GM20000 (cell line): ENCODE data around the gene NTMT1.

Experiments
- DNase-seq: peaks from one replicate; pipeline ENCODE4 v3.0.0; 2012; ENCODE audit warnings: low spot score
- TF ChIP-seq, protein P1 (sequence below): IDR thresholded peaks from 2 replicates; pipeline ENCODE4 v1.5.1; 2012; ENCODE audit warnings: mild to moderate bottlenecking, control low read depth; ENCODE audit errors: extremely low read depth, missing control alignments

The NTMT1 gene

GRCh38 chr9:129626625-129627284 is 792 bp downstream of the NTMT1 start:
- DNase-seq: no peak

DNA sequence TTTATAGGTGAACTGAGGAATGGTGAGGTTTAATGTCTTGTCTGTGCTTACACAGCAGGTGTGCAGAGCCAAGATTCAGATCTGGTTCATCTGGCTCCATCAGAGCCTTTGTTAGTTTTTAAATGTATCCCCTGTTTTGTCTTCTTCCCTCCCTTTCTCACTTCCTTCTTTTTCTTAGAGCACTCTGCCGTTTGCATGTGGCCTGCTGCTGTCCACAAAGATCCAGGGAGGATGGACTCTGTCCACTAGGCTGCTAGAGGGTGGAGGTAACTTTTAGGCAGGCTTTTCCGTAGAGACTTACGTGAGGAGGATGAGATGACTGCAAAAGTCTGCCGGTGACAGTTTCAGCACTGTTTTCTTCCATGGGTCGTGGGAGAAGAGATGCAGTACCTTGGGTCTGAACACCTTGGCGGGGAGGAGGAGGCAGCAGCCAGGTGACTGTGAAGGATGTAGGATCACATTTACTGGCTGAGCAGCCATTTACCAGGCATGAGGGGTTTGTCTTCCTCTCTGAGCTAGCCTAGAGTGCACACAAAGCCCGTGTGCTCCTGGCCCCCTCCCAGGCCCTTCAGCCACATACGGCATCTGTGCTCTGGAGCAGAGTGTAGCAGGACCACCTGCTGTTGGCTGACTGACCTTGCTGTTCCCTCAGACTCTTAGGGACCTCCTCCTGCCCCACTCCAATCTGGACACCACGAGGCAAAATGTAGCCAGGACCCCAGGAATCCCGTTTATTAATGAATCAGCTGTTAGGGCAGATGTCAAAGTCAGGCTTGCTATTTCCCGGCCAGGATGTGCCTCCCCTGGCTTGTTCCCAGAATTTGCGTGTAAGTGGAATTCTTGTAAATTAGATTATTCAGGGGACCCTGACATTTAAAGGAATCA is 1.8 kb downstream of the NTMT1 start:
- DNase-seq: no peak
- TF ChIP-seq, protein P1, sequence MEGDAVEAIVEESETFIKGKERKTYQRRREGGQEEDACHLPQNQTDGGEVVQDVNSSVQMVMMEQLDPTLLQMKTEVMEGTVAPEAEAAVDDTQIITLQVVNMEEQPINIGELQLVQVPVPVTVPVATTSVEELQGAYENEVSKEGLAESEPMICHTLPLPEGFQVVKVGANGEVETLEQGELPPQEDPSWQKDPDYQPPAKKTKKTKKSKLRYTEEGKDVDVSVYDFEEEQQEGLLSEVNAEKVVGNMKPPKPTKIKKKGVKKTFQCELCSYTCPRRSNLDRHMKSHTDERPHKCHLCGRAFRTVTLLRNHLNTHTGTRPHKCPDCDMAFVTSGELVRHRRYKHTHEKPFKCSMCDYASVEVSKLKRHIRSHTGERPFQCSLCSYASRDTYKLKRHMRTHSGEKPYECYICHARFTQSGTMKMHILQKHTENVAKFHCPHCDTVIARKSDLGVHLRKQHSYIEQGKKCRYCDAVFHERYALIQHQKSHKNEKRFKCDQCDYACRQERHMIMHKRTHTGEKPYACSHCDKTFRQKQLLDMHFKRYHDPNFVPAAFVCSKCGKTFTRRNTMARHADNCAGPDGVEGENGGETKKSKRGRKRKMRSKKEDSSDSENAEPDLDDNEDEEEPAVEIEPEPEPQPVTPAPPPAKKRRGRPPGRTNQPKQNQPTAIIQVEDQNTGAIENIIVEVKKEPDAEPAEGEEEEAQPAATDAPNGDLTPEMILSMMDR: no peak

More at GRCh38 chr9:129626625-129627284, 792 bp downstream of the NTMT1 start:
- TF ChIP-seq, protein P1: no peak

- DNase-seq: no peak
- TF ChIP-seq, protein P1: no peak
These were observed 2.7 kb downstream of the NTMT1 start for GRCh38 chr9:129628709-129629108.

- TF ChIP-seq, protein P1: no peak
- DNase-seq: no peak
These were observed 3.4 kb downstream of the NTMT1 start for GRCh38 chr9:129629251-129629820.

- TF ChIP-seq, protein P1: no peak
- DNase-seq: no peak
These were observed 5.2 kb downstream of the NTMT1 start for GRCh38 chr9:129630967-129631673.

- TF ChIP-seq, protein P1: no peak
- DNase-seq: no peak
These were observed 5.7 kb downstream of the NTMT1 start for GRCh38 chr9:129631674-129632129.

- DNase-seq: no peak
- TF ChIP-seq, protein P1: no peak
These were observed 6.5 kb downstream of the NTMT1 start for GRCh38 chr9:129632460-129632859.
